Neuronal stem cell (in vitro differentiated cells): Measurements from ENCODE around the gene CCDC51.

Experiments used
- DNase-seq: peaks from one replicate; pipeline ENCODE4 v3.0.0-alpha.2; 2013; ENCODE audit warnings: low spot score
- H2AFZ ChIP-seq: one replicate; pipeline ENCODE4 v1.6.1; 2013; ENCODE audit warnings: mild to moderate bottlenecking, low read length, inconsistent platforms
- H2AK5ac ChIP-seq: 2 replicates; pipeline ENCODE4 v1.6.1; 2013; ENCODE audit warnings: low read depth, mild to moderate bottlenecking, inconsistent platforms, low read length, moderate library complexity, mixed read lengths
- H2BK120ac ChIP-seq: 2 replicates; pipeline ENCODE4 v1.6.1; 2013; ENCODE audit warnings: low read depth, mild to moderate bottlenecking, inconsistent platforms, low read length, moderate library complexity, mixed read lengths
- H2BK12ac ChIP-seq: one replicate; pipeline ENCODE4 v1.6.1; 2013; ENCODE audit warnings: low read length, inconsistent platforms
- H2BK15ac ChIP-seq: 2 replicates; pipeline ENCODE4 v1.6.1; 2013; ENCODE audit warnings: mild to moderate bottlenecking, low read length, inconsistent platforms, mixed read lengths
- H2BK5ac ChIP-seq: one replicate; pipeline ENCODE4 v1.6.1; 2013; ENCODE audit warnings: inconsistent platforms, mild to moderate bottlenecking, low read length, moderate library complexity
- H3K14ac ChIP-seq: one replicate; pipeline ENCODE4 v1.6.1; 2013; ENCODE audit warnings: low read length, inconsistent platforms
- H3K18ac ChIP-seq: 2 replicates; pipeline ENCODE4 v1.6.1; 2013; ENCODE audit warnings: low read length, inconsistent platforms
- H3K23ac ChIP-seq: 2 replicates; pipeline ENCODE4 v1.6.1; 2013; ENCODE audit warnings: low read depth, mild to moderate bottlenecking, mixed read lengths, low read length, inconsistent platforms; ENCODE audit not compliant: poor library complexity
- H3K27ac ChIP-seq: replicated peaks from 3 replicates; pipeline ENCODE4 v1.5.1; 2013; ENCODE audit warnings: low read length, inconsistent platforms
- H3K27me3 ChIP-seq, 3 experiments: 2 replicates each; pipeline ENCODE4 v1.6.1; 2013; ENCODE audit warnings: low read length in 3 of 3, mild to moderate bottlenecking in 2 of 3, inconsistent platforms in 1 of 3, low read depth in 1 of 3, mixed read lengths in 1 of 3, moderate library complexity in 1 of 3; ENCODE audit not compliant: control insufficient read depth in 3 of 3, insufficient read depth in 3 of 3
- H3K36me3 ChIP-seq, 2 donors: replicated peaks in 1 of 2; 2 replicates each; pipeline ENCODE4 v1.6.1; 2013; ENCODE audit warnings: low read length in 2 of 2; ENCODE audit not compliant: control insufficient read depth in 2 of 2, insufficient read depth in 2 of 2
- H3K4ac ChIP-seq: 2 replicates; pipeline ENCODE4 v1.6.1; 2013; ENCODE audit warnings: inconsistent platforms, mild to moderate bottlenecking, low read length, moderate library complexity
- H3K4me1 ChIP-seq, 2 donors: 1 replicate in 1 of 2; 2 replicates in 1 of 2; pipeline ENCODE4 v1.6.1; 2013; ENCODE audit warnings: low read length in 2 of 2, low read depth in 1 of 2; ENCODE audit not compliant: control insufficient read depth in 2 of 2, insufficient read depth in 1 of 2
- H3K4me2 ChIP-seq: one replicate; pipeline ENCODE4 v1.6.1; 2013; ENCODE audit warnings: mild to moderate bottlenecking, low read length, inconsistent platforms; ENCODE audit not compliant: insufficient read depth, poor library complexity, severe bottlenecking
- H3K4me3 ChIP-seq, 2 donors: 2 replicates each; pipeline ENCODE4 v1.5.1; 2013; ENCODE audit warnings: low read length in 2 of 2, mild to moderate bottlenecking in 2 of 2, inconsistent platforms in 1 of 2, moderate library complexity in 1 of 2
- H3K79me1 ChIP-seq: one replicate; pipeline ENCODE4 v1.6.1; 2013; ENCODE audit warnings: low read depth, mild to moderate bottlenecking, inconsistent platforms, low read length, moderate library complexity
- H3K9ac ChIP-seq: one replicate; pipeline ENCODE4 v1.6.1; 2013; ENCODE audit warnings: mild to moderate bottlenecking, low read depth, low read length, inconsistent platforms; ENCODE audit not compliant: poor library complexity
- H3K9me3 ChIP-seq, 2 donors: replicated peaks in 1 of 2; 2 replicates each; pipeline versions ENCODE3 to v1.6.1; 2013; ENCODE audit warnings: low read length in 2 of 2, mild to moderate bottlenecking in 2 of 2, inconsistent platforms in 1 of 2, low read depth in 1 of 2, mixed read lengths in 1 of 2, moderate library complexity in 1 of 2; ENCODE audit not compliant: control insufficient read depth in 2 of 2, insufficient read depth in 1 of 2
- H4K8ac ChIP-seq: one replicate; pipeline ENCODE4 v1.6.1; 2013; ENCODE audit warnings: low read depth, mild to moderate bottlenecking, inconsistent platforms, low read length, moderate library complexity
- H4K91ac ChIP-seq: one replicate; pipeline ENCODE4 v1.6.1; 2013; ENCODE audit warnings: low read length, low read depth, mild to moderate bottlenecking, inconsistent platforms; ENCODE audit not compliant: poor library complexity
- WGBS, 2 donors: extraction: QIAGEN DNeasy Blood & Tissue Kit; methylation state at CpG; one replicate each; pipeline ENCODE4 v1.1.7; 2013; ENCODE audit warnings: missing lambda C conversion rate in 2 of 2, mixed read lengths in 1 of 2; ENCODE audit not compliant: insufficient read length in 2 of 2, insufficient replicate concordance in 1 of 2; ENCODE audit errors: extremely low coverage in 2 of 2; 5-methylcytosine and 5-hydroxymethylcytosine counted together

CCDC51 gene

GRCh38 chr3:48429317-48429959 lies 10.5 kb downstream of the CCDC51 start:
- peak overlapping the region; percentile 88 for H2AK5ac ChIP-seq
- H3K4me1 ChIP-seq = peaks cover 23 to 47% of the 10 kb centered on the region in 2 donors
- no peak overlapping the region for H3K14ac ChIP-seq
- H2BK5ac ChIP-seq = peak overlapping the region; percentile 91
- H4K8ac ChIP-seq = peak overlapping the region; percentile 68
- peak overlapping the region; percentile 50 for H4K91ac ChIP-seq
- peak overlapping the region; percentile 84 for H3K4me2 ChIP-seq
- H2BK15ac ChIP-seq = no peak overlapping the region
- peak; percentile 76 for DNase-seq
- no CpG with 5 or more reads among the region's 86 CpGs for WGBS, 2 donors
- peaks cover 23% of the 10 kb centered on the region for H3K79me1 ChIP-seq
- peak overlapping the region; percentile 36 for H2BK12ac ChIP-seq
- peak overlapping the region; percentile 93 for H3K18ac ChIP-seq
- peak overlapping the region; percentile 92 for H3K27ac ChIP-seq
- H3K9me3 ChIP-seq = no peaks in the 10 kb centered on the region
- peak overlapping the region; percentile 77 to 84 for H3K4me3 ChIP-seq
- H3K36me3 ChIP-seq = peaks cover 15 to 63% of the 10 kb centered on the region in 2 donors
- peak overlapping the region; percentile 78 for H2BK120ac ChIP-seq
- peak overlapping the region; percentile 12 for H3K23ac ChIP-seq
- peak overlapping the region; percentile 88 for H2AFZ ChIP-seq
- H3K4ac ChIP-seq = no peak overlapping the region
- no peaks in the 10 kb centered on the region for H3K27me3 ChIP-seq
- peak overlapping the region; percentile 94 for H3K9ac ChIP-seq

GRCh38 chr3:48428572-48429316 lies 11.2 kb downstream of the CCDC51 start:
- Histone ChIP-seq H2BK5ac (peak overlapping the region; percentile 91), H3K4me2 (peak overlapping the region; percentile 84), H2BK12ac (no peak overlapping the region), H3K4me1 (peaks cover 23 to 44% of the 10 kb centered on the region in 2 donors), H3K27ac (peak overlapping the region; percentile 92), H3K14ac (no peak overlapping the region), H3K36me3 (peaks cover 13 to 63% of the 10 kb centered on the region in 2 donors), H3K23ac (no peak overlapping the region), H3K18ac (peak overlapping the region; percentile 93), H3K4ac (no peak overlapping the region), H4K8ac (no peak overlapping the region), H2AK5ac (peak overlapping the region; percentile 13), H3K9ac (peak overlapping the region; percentile 78), H2AFZ (peak overlapping the region; percentile 88), H2BK120ac (no peak overlapping the region), H3K27me3 (no peaks in the 10 kb centered on the region), H3K9me3 (no peaks in the 10 kb centered on the region), H2BK15ac (no peak overlapping the region), H4K91ac (peak overlapping the region; percentile 50), H3K4me3 (peak overlapping the region; percentile 77 to 84), H3K79me1 (peaks cover 29% of the 10 kb centered on the region)
- no peak for DNase-seq
- no CpG with 5 or more reads among the region's 60 CpGs for WGBS, 2 donors

- no peaks in the 10 kb centered on the region for H3K9me3 ChIP-seq
- peak overlapping the region; percentile 91 for H2BK5ac ChIP-seq
- peak overlapping the region; percentile 84 for H3K4me2 ChIP-seq
- H4K91ac ChIP-seq = no peak overlapping the region
- no peak overlapping the region for H2BK120ac ChIP-seq
- H3K14ac ChIP-seq = no peak overlapping the region
- no peaks in the 10 kb centered on the region for H3K27me3 ChIP-seq
- H2BK15ac ChIP-seq = no peak overlapping the region
- no CpG with 5 or more reads among the region's 7 CpGs for WGBS, 2 donors
- H3K18ac ChIP-seq = peak overlapping the region; percentile 75
- H2AFZ ChIP-seq = peak overlapping the region; percentile 88
- H3K4ac ChIP-seq = no peak overlapping the region
- DNase-seq = no peak
- H3K9ac ChIP-seq = peak overlapping the region; percentile 78
- peaks cover 35% of the 10 kb centered on the region for H3K79me1 ChIP-seq
- H3K4me3 ChIP-seq = peak overlapping the region; percentile 77 to 84
- no peak overlapping the region for H3K23ac ChIP-seq
- peaks cover 23 to 40% of the 10 kb centered on the region in 2 donors for H3K4me1 ChIP-seq
- peaks cover 14 to 63% of the 10 kb centered on the region in 2 donors for H3K36me3 ChIP-seq
- H2AK5ac ChIP-seq = peak overlapping the region; percentile 13
- no peak overlapping the region for H2BK12ac ChIP-seq
- H3K27ac ChIP-seq = no peak overlapping the region
- H4K8ac ChIP-seq = no peak overlapping the region
These were observed 11.8 kb downstream of the CCDC51 start for GRCh38 chr3:48428088-48428571.

GRCh38 chr3:48427630-48427962 lies 12.3 kb downstream of the CCDC51 start:
- H3K9me3 ChIP-seq = no peaks in the 10 kb centered on the region
- H4K8ac ChIP-seq = no peak overlapping the region
- H2AK5ac ChIP-seq = peak overlapping the region; percentile 13
- H2BK15ac ChIP-seq = no peak overlapping the region
- no peak overlapping the region for H3K27ac ChIP-seq
- peaks cover 14 to 63% of the 10 kb centered on the region in 2 donors for H3K36me3 ChIP-seq
- peak overlapping the region; percentile 49 to 77 for H3K4me3 ChIP-seq
- no peak overlapping the region for H4K91ac ChIP-seq
- peak overlapping the region; percentile 91 for H2BK5ac ChIP-seq
- peaks cover 23 to 36% of the 10 kb centered on the region in 2 donors for H3K4me1 ChIP-seq
- no peak overlapping the region for H2BK12ac ChIP-seq
- no peak overlapping the region for H3K4ac ChIP-seq
- no CpG with 5 or more reads among the region's 9 CpGs for WGBS, 2 donors
- H3K4me2 ChIP-seq = peak overlapping the region; percentile 84
- H3K27me3 ChIP-seq = no peaks in the 10 kb centered on the region
- no peak overlapping the region for H2BK120ac ChIP-seq
- H3K14ac ChIP-seq = no peak overlapping the region
- peak overlapping the region; percentile 78 for H3K9ac ChIP-seq
- no peak for DNase-seq
- H3K23ac ChIP-seq = no peak overlapping the region
- peaks cover 40% of the 10 kb centered on the region for H3K79me1 ChIP-seq
- H3K18ac ChIP-seq = peak overlapping the region; percentile 41
- H2AFZ ChIP-seq = no peak overlapping the region
